Measurements from ENCODE around the gene DAP. TPM values are rescaled to one million over a fixed set of nuclear protein-coding genes. Genes with fewer than 3 reads are reported as not detected.

DAP gene
- total and polyA plus RNA-seq, 10 of the 15 experiments (the other 5 are each of a cell fraction or from before 2014, with no cell fraction given) = 12.9 to 130 (median 49.9) TPM

GRCh38 chr5:10633271-10634049 is 127.6 kb downstream of the DAP start:
- Histone ChIP-seq H3K4me3 (no peak overlapping the region), H3K27me3 (replicated peaks in 1 of 2; ENCODE audit: control insufficient read depth in 2 of 2, insufficient read depth in 2 of 2, low read length in 1 of 2) (no peaks in the 10 kb centered on the region), H3K36me3 (ENCODE audit: control insufficient read depth in 2 of 2, insufficient read depth in 2 of 2, low read length in 1 of 2) (peaks cover 11% of the 10 kb centered on the region in 2 experiments), H2AFZ (ENCODE audit: control insufficient read depth, low read depth, low read length) (peak overlapping the region; percentile 18; the same call in 1 of the 2 replicates), H3K4me2 (ENCODE audit: control insufficient read depth, insufficient read depth) (peak overlapping the region; percentile 69), H4K20me1 (ENCODE audit: control insufficient read depth, insufficient read depth) (no peaks in the 10 kb centered on the region), H3K9me3 (replicated peaks; ENCODE audit: control insufficient read depth, insufficient read depth, low read length) (peaks cover 9% of the 10 kb centered on the region), H3K79me2 (ENCODE audit: control insufficient read depth, insufficient read depth, low read length) (peaks cover 76% of the 10 kb centered on the region), H3K27ac (ENCODE audit: control insufficient read depth, insufficient read depth) (peak overlapping the region; percentile 93), H3K4me1 (ENCODE audit: control insufficient read depth, insufficient read depth, low read length) (peaks cover 75% of the 10 kb centered on the region), H3K9ac (ENCODE audit: control insufficient read depth, insufficient read depth, low read length) (peak overlapping the region; percentile 79)
- FAIRE-seq (no peak), ATAC-seq (0 out of 3 replicates have a peak, but pooled peaks have one; percentile 2), DNase-seq (ENCODE audit: low read depth, low spot score) (no peak)
- SMC1A ChIA-PET (ENCODE audit: uncharacterized antibody, unreplicated experiment) = interaction anchor here (0.9 to 6.5 kb wide), 9 partner anchors 13 to 179 kb away, joined by 3 to 90 read pairs (median 7); no protein-coding TSS in a partner anchor
- CTCF ChIA-PET = interaction anchor here (0.7 to 5.2 kb wide), 7 partner anchors 26 to 267 kb away, joined by 3 to 34 read pairs (median 5); no protein-coding TSS in a partner anchor
- RAD21 ChIA-PET (ENCODE audit: unreplicated experiment) = interaction anchor here (0.7 to 6.7 kb wide), 13 partner anchors 12 to 407 kb away, joined by 3 to 93 read pairs (median 3); partner anchors contain the start of genes ANKRD33B and MARCHF6
- POLR2A ChIA-PET = interaction anchor here (0.9 to 4.9 kb wide), 8 partner anchors 10 to 280 kb away, joined by 3 to 39 read pairs (median 6); partner anchors contain the start of gene MARCHF6
- BruUV-seq (replicated peaks) = no TSS peak
- in situ Hi-C loops (cut with MboI) = no loop called here
- intact Hi-C loops (cut with micrococcal nuclease; ENCODE audit: unreplicated experiment) = loop anchor here (2.0 to 5.0 kb wide), 4 partner anchors 71 to 351 kb away; partner anchors contain the start of gene DAP
- 1% methylated on average over 28 of the region's 28 CpGs for WGBS (ENCODE audit: insufficient coverage, insufficient replicate concordance, low lambda C conversion rate, missing lambda C conversion rate)
- TF ChIP-seq SP1 (IDR thresholded peaks at IDR 0.05; ENCODE audit: low read depth, low read length) (peak; percentile 18), ATF7 (IDR thresholded peaks at IDR 0.05; ENCODE audit: low read depth) (peak; percentile 47; the same call in 1 of the 2 replicates), POLR2AphosphoS5 (IDR thresholded peaks at IDR 0.05; ENCODE audit: low read length) (peak; percentile 6; the same call in 1 of the 2 replicates), EED (IDR thresholded peaks at IDR 0.05; ENCODE audit: low read depth) (no peak; the same call in 1 of the 2 replicates), IKZF1 (conservative IDR thresholded peaks at IDR 0.05) (peak; percentile 50), TCF12 (IDR thresholded peaks at IDR 0.05; ENCODE audit: low read depth, low read length) (0 out of 2 replicates have a peak, but pooled peaks have one; percentile 23), TBL1XR1 (IDR thresholded peaks at IDR 0.05; ENCODE audit: low read depth, low read length) (peak; percentile 52; the same call in 1 of the 2 replicates), IRF4 (IDR thresholded peaks at IDR 0.05; ENCODE audit: low read depth, low read length) (0 out of 2 replicates have a peak, but pooled peaks have one; percentile 30), BHLHE40 (IDR thresholded peaks at IDR 0.05; ENCODE audit: borderline replicate concordance in 1 of 2, low read depth in 2 of 2, low read length in 1 of 2) (peak; percentile 13 to 33; a peak in 2 of 4 replicates), CHD2 (IDR thresholded peaks at IDR 0.05; ENCODE audit: borderline replicate concordance, low read depth, low read length) (peak; percentile 19; the same call in 1 of the 2 replicates), BCL11A (IDR thresholded peaks at IDR 0.05; ENCODE audit: low read depth, low read length) (0 out of 2 replicates have a peak, but pooled peaks have one; percentile 3), YY1 (IDR thresholded peaks at IDR 0.05; ENCODE audit: low read depth, low read length) (no peak), MEF2B (IDR thresholded peaks at IDR 0.05; ENCODE audit: partially characterized antibody, poor library complexity, severe bottlenecking) (no peak), NFIC (IDR thresholded peaks at IDR 0.05; ENCODE audit: low read depth, low read length) (no peak), NR2F1 (conservative IDR thresholded peaks at IDR 0.05) (0 out of 2 replicates have a peak, but pooled peaks have one; percentile 22), FOXK2 (IDR thresholded peaks at IDR 0.05) (no peak), TCF3 (IDR thresholded peaks at IDR 0.05; ENCODE audit: borderline replicate concordance, insufficient read depth, low read depth, low read length) (0 out of 2 replicates have a peak, but pooled peaks have one; percentile 20), RCOR1 (conservative IDR thresholded peaks at IDR 0.05; ENCODE audit: low read depth, low read length) (0 out of 2 replicates have a peak, but pooled peaks have one; percentile 55)
- TF ChIP-seq, protein P1, sequence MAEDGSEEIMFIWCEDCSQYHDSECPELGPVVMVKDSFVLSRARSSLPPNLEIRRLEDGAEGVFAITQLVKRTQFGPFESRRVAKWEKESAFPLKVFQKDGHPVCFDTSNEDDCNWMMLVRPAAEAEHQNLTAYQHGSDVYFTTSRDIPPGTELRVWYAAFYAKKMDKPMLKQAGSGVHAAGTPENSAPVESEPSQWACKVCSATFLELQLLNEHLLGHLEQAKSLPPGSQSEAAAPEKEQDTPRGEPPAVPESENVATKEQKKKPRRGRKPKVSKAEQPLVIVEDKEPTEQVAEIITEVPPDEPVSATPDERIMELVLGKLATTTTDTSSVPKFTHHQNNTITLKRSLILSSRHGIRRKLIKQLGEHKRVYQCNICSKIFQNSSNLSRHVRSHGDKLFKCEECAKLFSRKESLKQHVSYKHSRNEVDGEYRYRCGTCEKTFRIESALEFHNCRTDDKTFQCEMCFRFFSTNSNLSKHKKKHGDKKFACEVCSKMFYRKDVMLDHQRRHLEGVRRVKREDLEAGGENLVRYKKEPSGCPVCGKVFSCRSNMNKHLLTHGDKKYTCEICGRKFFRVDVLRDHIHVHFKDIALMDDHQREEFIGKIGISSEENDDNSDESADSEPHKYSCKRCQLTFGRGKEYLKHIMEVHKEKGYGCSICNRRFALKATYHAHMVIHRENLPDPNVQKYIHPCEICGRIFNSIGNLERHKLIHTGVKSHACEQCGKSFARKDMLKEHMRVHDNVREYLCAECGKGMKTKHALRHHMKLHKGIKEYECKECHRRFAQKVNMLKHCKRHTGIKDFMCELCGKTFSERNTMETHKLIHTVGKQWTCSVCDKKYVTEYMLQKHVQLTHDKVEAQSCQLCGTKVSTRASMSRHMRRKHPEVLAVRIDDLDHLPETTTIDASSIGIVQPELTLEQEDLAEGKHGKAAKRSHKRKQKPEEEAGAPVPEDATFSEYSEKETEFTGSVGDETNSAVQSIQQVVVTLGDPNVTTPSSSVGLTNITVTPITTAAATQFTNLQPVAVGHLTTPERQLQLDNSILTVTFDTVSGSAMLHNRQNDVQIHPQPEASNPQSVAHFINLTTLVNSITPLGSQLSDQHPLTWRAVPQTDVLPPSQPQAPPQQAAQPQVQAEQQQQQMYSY (CRISPR knock-in tag; IDR thresholded peaks at IDR 0.05) = no peak

Data from GM12878 (cell line).